Breast epithelium (tissue), 4 donors: ENCODE results near the gene PLCG1. TPM values are rescaled to one million over a fixed set of nuclear protein-coding genes. Genes with fewer than 3 reads are reported as not detected.
A peak's percentile ranks its signal among the peaks of the same experiment; 100 is the strongest.

Source experiments
- DNase-seq, 2 donors: peaks; one replicate each; pipeline ENCODE4 v3.0.0-alpha.2; 2019; ENCODE audit warnings: low spot score in 2 of 2
- H3K27ac ChIP-seq, 2 donors: fragments of 200-600 bp; sonication (generic) in 1 of 2; one replicate each; pipeline ENCODE4 v1.5.1; 2016 to 2019; ENCODE audit warnings: mild to moderate bottlenecking in 1 of 2
- H3K27me3 ChIP-seq, 2 donors: fragments of 200-600 bp; sonication (generic) in 1 of 2; one replicate each; pipeline versions ENCODE4 v1.5.1 to v1.6.0; 2017 to 2019; ENCODE audit warnings: control low read depth in 1 of 2, mild to moderate bottlenecking in 1 of 2
- H3K36me3 ChIP-seq: fragments of 200-600 bp; one replicate; pipeline ENCODE4 v1.5.1; 2019
- H3K4me1 ChIP-seq, 2 donors: fragments of 200-600 bp; sonication (generic); one replicate each; pipeline ENCODE4 v1.5.1; 2016 to 2019; ENCODE audit warnings: control low read depth in 1 of 2
- H3K4me3 ChIP-seq, 3 donors: fragments of 200-600 bp; sonication (generic); 1 replicate in 2 of 3; 2 replicates in 1 of 3; pipeline ENCODE4 v1.5.1; 2016 to 2019; ENCODE audit warnings: mild to moderate bottlenecking in 3 of 3, moderate library complexity in 2 of 3
- H3K9me3 ChIP-seq, 2 donors: fragments of 200-600 bp; sonication (generic) in 1 of 2; one replicate each; pipeline ENCODE4 v1.5.1; 2016 to 2019; ENCODE audit warnings: control low read depth in 1 of 2
- CTCF ChIP-seq, 3 donors: fragments of 450-650 bp; IDR thresholded peaks; one replicate each; pipeline ENCODE4 v1.5.1; 2016 to 2017; ENCODE audit warnings: antibody characterized with exemption in 3 of 3, mild to moderate bottlenecking in 3 of 3, moderate library complexity in 3 of 3
- POLR2A ChIP-seq: fragments of 450-650 bp; IDR thresholded peaks from one replicate; pipeline ENCODE4 v1.6.1; 2016; ENCODE audit warnings: antibody characterized with exemption, mild to moderate bottlenecking, moderate library complexity
- POLR2AphosphoS5 ChIP-seq, 3 donors: sonication (generic); formaldehyde crosslinking; IDR thresholded peaks; one replicate each; pipeline ENCODE4 v1.6.1; 2017; ENCODE audit warnings: antibody characterized with exemption in 3 of 3
- intact Hi-C: fragments of 100-400 bp; cut with DNase I; formaldehyde crosslinking; loops from one replicate; pipeline ENCODE4 v1.15.1; 2023; ENCODE audit warnings: low total_unique reads
- total RNA-seq, 3 donors: library from RNA; depleted of rRNA; stranded (reverse); fragments of >200 nt; gene quantifications; one replicate each; pipeline ENCODE4 v1.1.0, GENCODE V29; 2016

PLCG1 gene
- total RNA-seq, 3 donors from 2014 or later, result 88.5 to 132 (median 92.3) TPM

DNA sequence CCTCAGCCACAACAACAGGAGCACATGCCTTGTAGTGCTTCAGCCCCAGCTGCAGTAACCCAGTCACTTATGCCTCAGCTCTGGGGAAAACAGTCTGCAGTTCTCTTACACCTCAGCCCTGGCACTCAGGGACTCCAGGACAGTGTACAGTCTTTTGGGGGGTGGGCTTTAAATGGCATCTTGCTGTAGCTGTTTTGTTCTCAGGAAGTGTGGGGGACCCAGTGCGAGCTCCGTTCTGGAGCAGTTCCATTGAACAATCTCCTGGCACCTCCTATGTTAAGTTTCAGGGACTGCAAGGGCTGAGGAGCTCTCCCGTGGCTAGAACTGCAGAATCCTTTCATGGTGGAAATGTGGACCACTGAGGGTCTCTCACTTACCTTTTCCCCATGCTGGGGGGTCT lies 55.2 kb downstream of the PLCG1 start:
- no peak overlapping the region for H3K27ac ChIP-seq
- no peaks in the 10 kb centered on the region for H3K27me3 ChIP-seq
- intact Hi-C loops, result no loop called here
- H3K4me3 ChIP-seq, result no peak overlapping the region
- DNase-seq, result no peak
- TF ChIP-seq POLR2AphosphoS5 (IDR thresholded peaks at IDR 0.05), result no peak
- TF ChIP-seq CTCF (IDR thresholded peaks at IDR 0.05), result no peak
- no peak for TF ChIP-seq POLR2A
- peaks cover 7 to 18% of the 10 kb centered on the region in 2 donors for H3K9me3 ChIP-seq
- no peaks in the 10 kb centered on the region for H3K36me3 ChIP-seq
- H3K4me1 ChIP-seq, result no peaks in the 10 kb centered on the region

- H3K27me3 ChIP-seq, result no peaks in the 10 kb centered on the region
- no peaks in the 10 kb centered on the region for H3K4me1 ChIP-seq
- TF ChIP-seq CTCF (IDR thresholded peaks at IDR 0.05) (no peak), POLR2AphosphoS5 (IDR thresholded peaks at IDR 0.05) (no peak), POLR2A (no peak)
- intact Hi-C loops, result no loop called here
- no peak for DNase-seq
- no peak overlapping the region for H3K27ac ChIP-seq
- peaks cover 0 to 16% of the 10 kb centered on the region in 2 donors for H3K9me3 ChIP-seq
- no peaks in the 10 kb centered on the region for H3K36me3 ChIP-seq
- H3K4me3 ChIP-seq, result no peak overlapping the region
These were observed 59.4 kb downstream of the PLCG1 start for GRCh38 chr20:41196653-41197225.

DNA sequence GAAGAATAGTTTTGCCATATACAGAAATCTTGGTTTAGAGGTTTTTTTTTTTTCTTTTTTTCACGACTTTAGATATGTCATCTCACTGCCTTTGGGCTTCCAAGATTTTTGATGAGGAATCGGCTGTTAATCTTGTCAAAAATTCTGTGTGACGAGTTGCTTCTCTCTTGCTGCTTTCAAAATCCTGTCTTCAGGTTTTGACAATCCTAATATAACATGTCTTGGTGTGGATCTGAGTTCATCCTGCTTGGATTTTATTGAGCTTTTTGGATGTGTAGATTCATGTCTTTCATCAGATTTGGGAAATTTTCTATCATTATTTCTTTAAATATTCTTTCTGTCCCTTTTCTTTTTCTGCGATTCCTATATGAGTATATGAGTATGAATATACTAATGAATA lies 61.1 kb downstream of the PLCG1 start:
- intact Hi-C loops, result no loop called here
- Histone ChIP-seq H3K27me3 (no peaks in the 10 kb centered on the region), H3K27ac (no peak overlapping the region), H3K36me3 (no peaks in the 10 kb centered on the region), H3K4me1 (no peaks in the 10 kb centered on the region), H3K4me3 (no peak overlapping the region), H3K9me3 (peaks cover 0 to 16% of the 10 kb centered on the region in 2 donors)
- no peak for DNase-seq
- TF ChIP-seq POLR2A, result no peak
- no peak for TF ChIP-seq CTCF (IDR thresholded peaks at IDR 0.05)
- TF ChIP-seq POLR2AphosphoS5 (IDR thresholded peaks at IDR 0.05), result no peak

DNA sequence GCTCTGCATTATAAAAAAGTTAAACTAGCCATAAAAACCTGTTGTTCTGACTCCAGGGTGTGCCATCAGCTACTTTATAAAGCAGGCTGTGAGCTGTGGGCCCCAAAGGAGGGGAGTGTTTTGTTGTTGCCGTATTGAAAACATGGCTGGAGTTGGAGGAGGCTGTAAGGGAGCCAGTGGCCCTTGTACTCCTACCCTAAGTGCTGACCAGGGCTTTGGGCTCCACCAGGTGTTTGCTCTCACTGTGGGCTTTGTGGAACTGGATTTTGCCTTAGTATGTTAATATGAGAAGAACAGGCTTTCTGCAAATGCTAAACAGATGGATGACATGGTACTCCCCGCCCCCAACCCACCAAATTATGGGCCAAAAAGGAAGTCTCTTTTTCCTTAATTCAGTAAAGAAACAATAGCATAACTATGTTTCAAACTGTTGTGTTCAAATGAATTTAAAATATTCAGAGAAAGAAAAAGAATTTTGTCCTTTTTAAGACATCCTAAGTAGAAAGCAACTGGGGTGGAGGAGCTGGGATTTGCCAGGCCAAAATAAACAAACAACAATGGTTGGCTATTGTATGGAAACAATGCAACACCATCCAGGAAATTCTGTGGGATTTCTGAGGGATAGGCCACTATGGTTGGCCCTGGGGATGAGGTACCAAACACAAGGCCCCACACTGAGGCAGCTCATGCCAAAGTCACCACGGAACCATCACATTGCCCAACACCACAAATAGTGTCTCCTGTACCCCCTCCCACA lies 63.3 kb downstream of the PLCG1 start:
- Histone ChIP-seq H3K4me1 (no peaks in the 10 kb centered on the region), H3K4me3 (no peak overlapping the region), H3K27me3 (no peaks in the 10 kb centered on the region), H3K27ac (peak overlapping the region in 1 of 2 donors; percentile 49), H3K36me3 (no peaks in the 10 kb centered on the region), H3K9me3 (peaks cover 0 to 16% of the 10 kb centered on the region in 2 donors)
- intact Hi-C loops, result no loop called here
- TF ChIP-seq POLR2AphosphoS5 (IDR thresholded peaks at IDR 0.05) (no peak), POLR2A (no peak), CTCF (IDR thresholded peaks at IDR 0.05) (no peak)
- no peak for DNase-seq

DNA sequence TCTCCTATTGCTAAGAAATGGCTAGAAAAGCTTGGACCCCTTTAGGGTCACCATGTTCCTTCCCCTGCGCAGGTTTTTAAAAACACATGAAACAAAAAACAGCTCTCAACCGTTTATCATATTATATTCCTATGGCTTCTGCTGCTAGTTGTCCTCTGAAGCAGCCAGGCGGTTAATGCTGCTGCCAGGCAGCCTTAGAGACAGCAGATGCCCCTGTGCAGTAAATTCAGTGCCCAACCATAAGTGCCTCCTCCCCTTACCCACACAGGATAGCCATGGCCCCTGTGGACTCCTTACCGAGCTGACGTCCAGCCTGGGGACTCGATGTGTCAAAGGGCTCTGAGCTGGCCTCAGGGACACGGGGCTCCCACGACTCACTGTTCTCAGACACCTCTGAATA lies 64.4 kb downstream of the PLCG1 start:
- Histone ChIP-seq H3K9me3 (peaks cover 0 to 16% of the 10 kb centered on the region in 2 donors), H3K27ac (no peak overlapping the region), H3K27me3 (no peaks in the 10 kb centered on the region), H3K36me3 (no peaks in the 10 kb centered on the region), H3K4me1 (no peaks in the 10 kb centered on the region), H3K4me3 (no peak overlapping the region)
- no peak for DNase-seq
- intact Hi-C loops, result no loop called here
- TF ChIP-seq CTCF (IDR thresholded peaks at IDR 0.05) (no peak), POLR2A (no peak), POLR2AphosphoS5 (IDR thresholded peaks at IDR 0.05) (no peak)
